GM18520 (cell line): ENCODE measurements around the gene LGR6.
"Not testable (repeated sequence)": the region's sequence is repeated elsewhere in the genome, so short reads cannot be mapped to it uniquely, and the experiment has no call there.

Experiments
- ATAC-seq: cut with Tn5 transposase; IDR thresholded peaks from one replicate; pipeline ENCODE4 v1.9.1; 2021; ENCODE audit not compliant: unreplicated experiment

Gene LGR6

GRCh38 chr1:202317941-202318925 is 124.6 kb downstream of the LGR6 start:
- ATAC-seq = no peak

DNA sequence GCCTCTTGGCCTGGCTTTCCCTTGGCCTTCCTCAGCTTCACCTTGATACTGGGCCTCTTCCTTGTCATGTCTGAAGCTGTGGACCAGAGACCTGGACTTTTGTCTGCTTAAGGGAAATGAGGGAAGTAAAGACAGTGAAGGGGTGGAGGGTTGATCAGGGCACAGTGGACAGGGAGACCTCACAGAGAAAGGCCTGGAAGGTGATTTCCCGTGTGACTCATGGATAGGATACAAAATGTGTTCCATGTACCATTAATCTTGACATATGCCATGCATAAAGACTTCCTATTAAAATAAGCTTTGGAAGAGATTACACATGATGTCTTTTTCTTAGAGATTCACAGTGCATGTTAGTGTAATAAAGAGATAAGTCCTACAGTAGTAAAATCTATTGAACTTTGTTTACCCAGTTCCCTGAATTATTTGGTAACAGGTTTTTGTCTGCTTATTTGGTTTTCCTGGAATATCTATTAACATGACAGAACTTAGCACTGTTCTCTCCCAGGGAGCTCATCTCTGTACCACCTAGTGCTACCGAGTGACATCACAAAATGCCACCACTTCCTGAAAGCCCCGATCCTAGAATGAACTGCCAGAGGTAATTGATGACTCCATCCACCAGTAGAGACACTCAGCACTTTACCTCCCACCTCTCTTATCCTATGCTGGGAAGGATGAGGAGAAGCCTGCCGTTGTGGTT is 125.9 kb downstream of the LGR6 start:
- ATAC-seq = no peak

DNA sequence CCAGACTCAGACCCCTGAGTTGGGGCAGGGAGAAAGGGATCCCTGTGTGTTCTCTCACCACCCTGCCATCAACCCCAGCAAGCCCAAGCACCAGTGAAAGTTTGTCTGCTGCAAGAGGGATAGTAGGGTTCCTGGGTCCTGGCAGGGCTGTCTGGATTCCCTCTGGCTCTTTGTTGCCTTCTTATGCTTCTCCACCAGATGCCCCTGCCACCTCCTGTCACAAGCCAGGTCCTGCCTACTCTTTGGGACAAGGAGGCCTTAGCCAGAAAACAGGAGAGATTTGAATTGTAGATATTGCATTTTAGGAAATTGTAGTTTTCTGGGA is 126.4 kb downstream of the LGR6 start:
- no peak for ATAC-seq

DNA sequence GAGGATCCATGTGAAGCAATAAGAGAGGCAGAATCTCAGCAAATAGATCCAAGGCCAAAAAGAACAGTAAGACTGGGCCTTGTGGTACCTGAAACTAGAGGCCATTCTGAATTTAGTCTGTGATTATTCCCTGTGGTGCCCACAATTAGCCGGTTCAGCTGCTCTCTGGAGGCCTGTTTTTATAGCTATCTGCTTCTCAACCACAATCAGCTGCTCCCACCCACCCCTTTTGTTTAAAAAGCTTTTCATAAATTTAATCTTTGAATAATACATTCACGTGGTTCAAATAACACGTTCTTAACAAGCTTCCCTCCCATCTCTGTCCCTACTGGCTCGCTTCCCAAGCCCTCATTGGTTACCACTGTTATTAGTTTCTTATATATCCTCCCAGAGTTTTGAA is 130.1 kb downstream of the LGR6 start:
- ATAC-seq = no peak

- no peak for ATAC-seq
These were observed 131.0 kb downstream of the LGR6 start for GRCh38 chr1:202324646-202325045.

GRCh38 chr1:202329891-202330290 is 136.3 kb downstream of the LGR6 start:
- ATAC-seq = no peak

DNA sequence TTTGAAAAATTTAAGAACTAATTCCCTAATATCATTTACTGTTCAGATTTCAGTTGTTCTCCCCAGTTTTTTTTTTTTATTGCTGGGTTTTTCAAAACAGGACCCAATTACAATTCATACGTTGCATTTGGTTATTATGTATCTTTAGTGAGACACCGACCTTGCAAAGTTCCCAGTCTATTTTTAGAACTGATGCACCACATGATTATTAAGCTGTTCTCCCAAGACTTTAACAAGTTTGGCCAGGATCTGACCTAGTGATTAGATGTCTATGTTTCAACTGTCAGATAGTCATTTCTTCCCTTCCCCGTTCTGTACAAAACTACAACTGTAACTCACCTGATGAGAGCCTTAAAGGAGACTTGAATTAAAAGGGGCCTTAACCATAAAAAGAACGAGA is 140.3 kb downstream of the LGR6 start:
- no peak for ATAC-seq

GRCh38 chr1:202343652-202344349 is 150.2 kb downstream of the LGR6 start:
- ATAC-seq = no peak

- ATAC-seq = no peak
These were observed 154.5 kb downstream of the LGR6 start for GRCh38 chr1:202348005-202348508.

DNA sequence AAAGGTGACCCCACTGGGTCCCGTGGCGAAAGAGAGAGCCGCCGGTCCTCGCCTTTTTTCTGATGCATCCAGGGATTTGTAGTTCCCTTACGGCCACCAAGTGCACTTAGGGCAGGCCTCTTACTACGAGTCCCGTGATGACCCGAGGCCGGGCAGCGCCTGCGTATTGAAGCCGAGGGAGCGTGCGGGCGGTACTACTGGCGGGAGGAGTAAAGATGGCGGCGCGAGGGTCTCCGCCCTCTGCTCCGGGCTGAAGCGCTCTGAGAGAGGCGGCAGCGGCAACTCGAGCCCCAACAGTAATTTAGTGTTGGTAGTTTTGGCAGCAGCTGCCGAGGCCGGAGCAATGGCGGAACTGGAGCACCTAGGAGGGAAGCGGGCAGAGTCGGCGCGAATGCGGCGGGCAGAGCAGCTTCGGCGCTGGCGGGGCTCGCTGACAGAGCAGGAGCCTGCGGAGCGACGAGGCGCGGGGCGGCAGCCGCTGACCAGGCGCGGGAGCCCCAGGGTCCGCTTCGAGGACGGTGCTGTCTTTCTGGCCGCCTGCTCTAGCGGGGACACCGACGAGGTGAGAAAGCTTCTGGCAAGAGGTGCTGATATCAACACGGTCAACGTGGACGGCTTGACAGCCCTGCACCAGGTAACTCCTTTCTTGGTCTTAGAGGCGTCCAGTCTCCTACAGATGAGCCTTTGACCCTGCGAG is 155.1 kb downstream of the LGR6 start, which contains the start of gene PPP1R12B:
PPP1R12B (plus strand) TSS at position 191 of the 697 bp plus-strand sequence; CDS start at position 344, 153 bp downstream.
- ATAC-seq = peak; percentile 94

- ATAC-seq = no peak
These were observed 155.8 kb downstream of the LGR6 start for GRCh38 chr1:202349206-202349928.

GRCh38 chr1:202351725-202352124 is 158.1 kb downstream of the LGR6 start:
- no peak for ATAC-seq

DNA sequence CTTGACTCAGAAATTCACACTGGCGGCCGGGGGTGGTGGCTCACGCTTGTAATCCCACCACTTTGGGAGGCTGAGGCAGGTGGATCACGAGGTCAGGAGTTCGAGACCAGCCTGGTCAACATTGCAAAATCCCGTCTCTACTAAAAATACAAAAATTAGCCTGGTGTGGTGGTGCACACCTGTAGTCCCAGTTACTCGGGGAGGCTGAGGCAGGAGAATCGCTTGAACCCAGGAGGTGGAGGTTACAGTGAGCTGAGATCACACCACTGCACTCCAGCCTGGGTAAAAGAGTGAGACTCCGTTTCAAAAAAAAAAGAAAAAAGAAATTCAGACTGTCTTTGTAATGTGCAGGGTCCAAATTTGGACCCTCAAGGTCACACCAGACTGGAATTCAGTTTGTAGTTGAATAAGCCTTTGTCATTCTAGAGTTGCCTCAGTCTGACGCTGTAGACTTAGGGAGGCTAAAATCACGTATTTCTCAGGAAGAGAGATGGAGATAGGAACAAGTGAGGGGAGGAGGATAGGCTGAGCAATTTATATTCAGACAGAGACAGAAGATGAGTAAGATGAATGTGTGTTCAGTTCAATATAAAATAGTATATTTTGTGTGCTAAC is 159.1 kb downstream of the LGR6 start:
- not testable (repeated sequence) for ATAC-seq

DNA sequence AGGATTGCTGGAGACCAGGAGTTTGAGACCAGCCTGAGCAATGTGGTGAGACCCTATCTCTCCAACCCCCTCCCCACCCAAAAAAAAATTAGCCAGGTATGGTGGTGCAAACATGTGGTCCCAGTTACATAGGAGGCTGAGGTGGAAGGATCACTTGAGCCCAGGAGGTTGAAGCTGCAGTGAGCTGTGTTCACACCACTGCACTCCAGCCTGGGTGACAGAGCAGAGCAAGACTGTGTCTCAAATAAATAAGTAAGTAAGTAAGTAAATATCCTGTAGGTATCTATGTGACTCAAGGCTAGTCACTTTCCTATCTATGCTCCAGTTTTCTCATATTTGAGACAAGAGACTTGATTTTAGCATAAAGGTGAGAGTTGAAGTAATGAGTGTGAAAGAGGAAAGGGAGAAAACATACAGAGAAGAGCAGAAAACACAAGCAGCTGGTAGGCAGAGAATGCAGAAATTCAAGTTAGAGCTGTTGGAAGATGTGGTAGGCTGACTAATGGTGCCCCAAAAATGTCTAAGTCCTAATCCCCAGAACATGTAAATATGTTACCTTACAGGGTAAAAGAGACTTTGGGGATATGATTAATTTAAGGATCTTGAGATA is 162.4 kb downstream of the LGR6 start:
- no peak for ATAC-seq

DNA sequence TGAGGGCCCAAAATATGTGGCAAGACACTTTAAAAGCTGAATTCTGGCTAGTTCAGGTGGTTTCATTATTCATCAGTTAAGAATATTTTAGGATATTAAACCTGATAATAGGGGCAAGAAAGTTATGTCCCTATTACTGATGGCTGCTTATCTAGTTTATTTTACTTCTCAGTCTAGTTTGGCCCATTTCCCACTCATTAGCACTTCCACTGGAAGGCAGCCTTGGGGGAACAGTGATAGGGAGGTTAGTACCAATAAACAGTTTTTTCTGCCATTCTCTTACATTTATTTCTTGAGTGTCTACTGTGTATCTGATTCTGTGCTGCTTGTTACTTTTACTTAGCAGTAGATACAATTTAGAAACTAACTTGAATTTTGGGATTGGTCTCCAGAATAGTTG is 163.9 kb downstream of the LGR6 start:
- no peak for ATAC-seq

- no peak for ATAC-seq
These were observed 167.6 kb downstream of the LGR6 start for GRCh38 chr1:202361224-202361623.

DNA sequence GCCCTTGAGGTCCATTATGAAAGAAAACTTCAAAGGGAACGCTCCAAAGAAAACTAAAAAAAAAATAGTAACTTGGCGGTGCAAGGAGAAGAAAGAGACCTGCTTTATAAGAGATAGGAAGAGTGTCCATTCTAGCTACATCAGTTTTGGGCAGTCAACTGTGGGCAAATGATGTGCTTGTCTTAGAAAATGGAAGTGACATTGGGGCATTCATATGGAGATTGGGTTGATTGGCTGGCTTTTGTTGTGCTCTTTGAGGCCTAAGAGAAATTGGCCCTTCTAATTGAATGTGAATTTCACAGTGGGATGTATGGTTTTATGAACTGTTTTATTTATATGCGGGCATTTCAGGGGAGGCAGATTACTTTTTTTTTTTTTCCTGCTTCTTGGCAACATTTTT is 168.1 kb downstream of the LGR6 start:
- ATAC-seq = no peak

DNA sequence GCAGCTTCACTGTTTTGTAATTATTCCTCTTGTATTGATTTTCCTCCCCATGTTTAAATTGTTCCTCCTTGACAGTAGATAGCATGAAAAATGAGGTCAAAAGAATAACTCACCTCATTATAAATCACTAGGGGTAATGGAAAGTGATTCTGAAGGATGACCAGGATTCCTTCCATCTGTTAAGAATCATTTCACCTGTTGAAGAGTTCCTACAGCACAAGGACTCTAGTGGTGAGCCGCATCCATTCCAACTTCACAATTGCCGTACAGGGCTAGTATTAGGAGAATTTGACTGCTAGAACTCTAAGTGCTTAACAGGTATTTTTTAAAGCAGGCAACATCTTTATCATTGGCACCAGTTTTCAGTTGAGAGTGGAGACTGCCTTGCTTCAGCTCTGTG is 168.6 kb downstream of the LGR6 start:
- ATAC-seq = no peak

- no peak for ATAC-seq
These were observed 171.7 kb downstream of the LGR6 start for GRCh38 chr1:202365092-202365815.
